Activated CD4-positive, alpha-beta T cell treated with anti-CD3 and anti-CD28 coated beads for 1 hour (primary cell): ENCODE results near the gene HIP1.
"Not testable (repeated sequence)": the region's sequence is repeated elsewhere in the genome, so short reads cannot be mapped to it uniquely, and the experiment has no call there.

Experiments
- DNase-seq: peaks from one replicate; pipeline ENCODE4 v3.0.0-alpha.2; 2020

Gene HIP1

DNA sequence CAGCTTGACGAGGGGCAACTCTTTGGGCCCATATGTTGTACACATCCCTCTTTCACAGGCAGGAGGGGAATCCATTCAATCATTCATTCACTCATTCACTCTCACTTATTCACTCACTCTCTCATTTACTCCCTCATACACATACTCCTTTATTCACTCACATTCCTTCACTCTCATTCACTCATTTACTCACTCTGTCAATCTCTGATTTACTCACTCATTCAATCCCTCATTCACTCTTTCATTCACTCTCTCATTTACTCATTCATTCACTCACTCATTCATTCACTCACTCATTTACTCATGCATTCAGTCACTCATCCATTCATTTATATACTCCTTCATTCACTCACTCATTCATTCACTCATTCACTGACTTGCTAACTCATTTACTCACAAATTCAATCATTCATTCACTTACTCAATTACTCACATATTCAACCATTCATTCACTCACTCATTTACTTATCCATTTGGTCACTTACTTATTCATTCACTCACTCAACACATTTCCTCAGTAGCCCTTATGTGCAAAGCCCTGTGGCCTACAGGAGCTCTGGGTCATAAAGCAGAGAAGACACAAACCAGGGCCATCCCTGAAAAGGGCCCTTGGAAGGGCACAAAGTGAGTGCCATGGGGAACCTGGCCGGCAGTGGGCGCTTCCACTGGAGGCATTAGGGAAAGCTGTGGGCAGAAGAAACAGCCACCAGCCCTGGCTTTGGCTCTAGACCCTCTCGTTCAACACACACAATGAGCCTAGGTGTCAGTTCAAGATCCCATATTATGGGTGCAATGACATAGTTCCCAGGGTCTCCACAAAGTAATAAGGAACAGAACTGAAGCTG lies 26.0 kb downstream of the HIP1 start:
- DNase-seq = no peak

- DNase-seq = no peak
These were observed 26.9 kb downstream of the HIP1 start for GRCh38 chr7:75711656-75712514.

- DNase-seq = no peak
These were observed 27.7 kb downstream of the HIP1 start for GRCh38 chr7:75711076-75711475.

DNA sequence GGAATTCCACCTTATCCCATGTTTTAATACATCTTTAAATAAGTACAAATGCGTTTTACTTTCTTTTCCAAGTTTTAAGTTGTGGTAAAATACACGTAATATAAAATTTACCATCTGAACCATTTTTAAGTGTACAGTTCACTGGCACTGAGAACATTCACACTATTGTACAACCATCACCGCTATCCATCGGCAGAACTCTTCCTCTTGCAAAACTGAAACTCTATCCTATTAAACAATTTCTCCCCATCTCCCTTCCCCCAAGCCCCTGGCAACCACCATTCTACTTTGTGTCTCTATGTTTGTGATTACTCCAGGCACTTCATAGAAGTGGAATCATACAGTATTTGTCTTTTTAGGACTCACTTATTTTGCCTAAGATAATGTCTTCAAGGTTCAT lies 33.8 kb downstream of the HIP1 start:
- no peak for DNase-seq

DNA sequence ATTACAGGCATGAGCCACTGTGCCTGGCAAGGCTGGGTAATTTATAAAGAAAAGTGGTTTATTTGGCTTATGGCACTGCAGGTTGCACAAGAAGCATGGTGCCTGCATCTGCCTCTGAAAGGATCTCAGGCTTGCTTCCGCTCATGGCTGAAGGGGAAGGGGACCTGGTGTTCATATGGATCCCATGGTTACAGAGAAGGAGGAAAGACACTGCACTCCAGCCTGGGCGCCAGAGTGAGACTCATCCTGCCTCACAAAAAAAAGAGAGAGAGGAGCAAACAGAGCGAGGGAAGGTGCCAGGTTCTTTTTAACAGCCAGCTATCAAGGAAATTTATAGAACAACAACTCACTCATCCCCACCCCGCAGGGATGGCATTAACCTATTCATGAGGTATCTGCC lies 36.2 kb downstream of the HIP1 start:
- no peak for DNase-seq

GRCh38 chr7:75699993-75700392 lies 38.7 kb downstream of the HIP1 start:
- DNase-seq = no peak

GRCh38 chr7:75698358-75698757 lies 40.4 kb downstream of the HIP1 start:
- DNase-seq = no peak

DNA sequence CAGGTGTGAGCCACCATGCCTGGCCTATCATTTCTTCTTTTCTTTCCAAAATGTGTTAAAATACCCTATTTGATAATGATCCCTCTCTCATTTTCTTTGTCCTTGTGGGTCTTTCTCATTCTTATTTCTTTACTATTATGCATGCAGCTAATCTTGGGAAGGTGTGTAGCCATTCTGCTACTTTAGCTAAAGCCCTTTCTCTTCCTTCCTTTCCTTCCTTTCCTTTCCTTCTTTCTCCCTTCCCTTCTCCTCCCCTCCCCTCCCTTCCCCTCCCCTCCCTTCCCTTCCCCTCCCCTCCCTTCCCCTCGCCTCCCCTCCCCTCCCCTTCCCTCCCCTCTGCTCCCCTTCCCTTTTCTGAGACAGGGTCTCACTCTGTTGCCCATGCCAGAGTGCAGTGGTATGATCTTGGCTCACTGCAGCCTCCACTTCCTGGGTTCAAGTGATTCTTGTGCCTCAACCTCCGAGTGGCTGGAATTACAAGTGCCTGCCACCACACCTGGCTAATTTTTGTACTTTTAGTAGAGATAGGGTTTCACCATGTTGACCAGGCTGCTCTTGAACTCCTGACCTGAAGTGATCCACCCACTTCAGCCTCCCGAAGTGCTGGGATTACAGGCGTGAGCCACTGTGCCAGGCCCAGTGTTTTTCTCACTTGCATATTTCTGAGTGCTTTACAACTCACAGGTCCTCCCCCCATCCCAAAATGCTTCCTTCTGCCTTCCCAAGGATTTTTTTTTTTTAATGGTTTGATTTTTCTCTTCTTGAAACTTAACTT lies 42.3 kb downstream of the HIP1 start:
- no peak for DNase-seq

DNA sequence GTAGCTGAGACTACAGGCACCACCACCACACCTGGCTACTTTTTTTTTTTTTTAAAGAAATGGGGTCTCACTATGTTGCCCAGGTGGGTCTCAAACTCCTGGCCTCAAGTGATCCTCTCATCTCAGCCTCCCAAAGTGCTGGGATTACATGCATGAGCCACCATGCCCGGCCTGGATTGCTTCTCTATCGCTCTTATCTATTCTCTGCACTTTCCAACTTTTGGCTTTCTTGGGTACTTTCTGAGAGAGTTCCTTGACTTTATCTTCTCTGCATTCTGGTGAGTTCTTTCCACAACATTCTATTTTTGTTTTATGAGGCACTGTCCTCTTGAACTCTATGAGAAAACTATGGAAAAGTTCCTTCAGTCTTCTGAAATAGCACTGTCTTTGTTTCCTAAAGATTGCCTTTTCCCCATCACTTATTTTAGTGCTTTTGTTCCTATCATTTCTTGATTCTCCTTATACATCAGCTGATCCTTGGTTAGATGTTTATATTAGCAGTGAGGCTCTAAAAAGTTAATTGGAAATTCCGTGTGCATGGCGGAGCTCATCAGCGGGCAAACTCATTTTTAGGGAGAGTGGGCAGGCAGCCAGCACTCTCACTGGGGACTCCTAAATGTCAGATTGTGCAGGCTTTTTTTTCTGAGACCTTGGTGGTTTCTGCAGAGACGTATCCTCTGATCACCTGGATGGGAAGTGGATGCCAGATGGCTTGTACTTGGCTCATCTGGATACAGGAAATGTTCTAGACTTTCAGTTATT lies 43.9 kb downstream of the HIP1 start:
- DNase-seq = no peak

GRCh38 chr7:75693668-75694067 lies 45.1 kb downstream of the HIP1 start:
- DNase-seq = not testable (repeated sequence)

- DNase-seq = no peak
These were observed 46.8 kb downstream of the HIP1 start for GRCh38 chr7:75691793-75692543.

GRCh38 chr7:75690121-75690523 lies 48.6 kb downstream of the HIP1 start:
- DNase-seq = no peak

- no peak for DNase-seq
These were observed 49.3 kb downstream of the HIP1 start for GRCh38 chr7:75689246-75690099.

DNA sequence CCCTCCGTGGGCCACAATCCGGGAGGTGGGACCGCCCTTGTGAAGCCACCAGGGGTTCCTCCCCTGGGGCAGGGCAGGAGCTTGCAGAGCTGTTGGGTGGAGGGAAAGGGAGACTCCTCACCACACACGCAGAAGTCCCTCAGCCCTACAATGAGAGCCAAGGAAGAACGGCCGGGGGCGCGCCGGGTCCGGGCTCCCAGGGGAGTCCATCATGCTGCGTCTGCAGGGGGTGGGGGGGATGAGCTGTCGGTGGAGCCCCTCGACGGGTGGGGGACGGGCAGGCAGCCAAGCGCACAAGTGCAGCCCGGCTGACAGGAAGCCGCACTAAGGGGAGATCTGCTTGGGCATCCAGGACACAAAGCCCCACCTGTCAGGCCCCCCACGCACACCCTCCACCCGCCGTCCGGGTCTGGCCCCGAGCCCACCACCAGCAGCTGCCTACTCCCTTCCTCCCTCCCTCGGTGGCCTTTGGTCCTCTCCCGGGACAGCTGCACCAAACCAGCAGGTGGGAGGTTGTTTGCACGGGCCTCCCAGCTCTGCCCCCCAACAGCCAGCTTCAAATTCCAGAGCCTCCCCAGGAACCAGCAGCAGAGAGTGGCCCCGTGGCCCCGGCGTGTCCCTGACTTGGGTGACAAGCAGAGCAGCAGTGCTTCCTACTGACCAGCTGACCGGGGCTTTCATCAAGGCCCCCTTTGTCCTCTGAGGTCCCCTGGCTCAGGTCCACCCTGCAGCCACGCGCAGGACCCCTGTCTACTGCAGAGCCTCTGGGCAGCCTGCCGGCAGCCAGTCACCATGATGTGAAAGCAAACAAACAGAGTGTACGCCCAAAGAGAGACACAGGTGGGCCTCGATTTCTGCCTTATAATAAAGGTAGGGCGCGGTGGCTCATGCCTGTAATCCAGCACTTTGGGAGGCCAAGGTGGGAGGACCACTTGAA lies 50.3 kb downstream of the HIP1 start:
- DNase-seq = no peak

DNA sequence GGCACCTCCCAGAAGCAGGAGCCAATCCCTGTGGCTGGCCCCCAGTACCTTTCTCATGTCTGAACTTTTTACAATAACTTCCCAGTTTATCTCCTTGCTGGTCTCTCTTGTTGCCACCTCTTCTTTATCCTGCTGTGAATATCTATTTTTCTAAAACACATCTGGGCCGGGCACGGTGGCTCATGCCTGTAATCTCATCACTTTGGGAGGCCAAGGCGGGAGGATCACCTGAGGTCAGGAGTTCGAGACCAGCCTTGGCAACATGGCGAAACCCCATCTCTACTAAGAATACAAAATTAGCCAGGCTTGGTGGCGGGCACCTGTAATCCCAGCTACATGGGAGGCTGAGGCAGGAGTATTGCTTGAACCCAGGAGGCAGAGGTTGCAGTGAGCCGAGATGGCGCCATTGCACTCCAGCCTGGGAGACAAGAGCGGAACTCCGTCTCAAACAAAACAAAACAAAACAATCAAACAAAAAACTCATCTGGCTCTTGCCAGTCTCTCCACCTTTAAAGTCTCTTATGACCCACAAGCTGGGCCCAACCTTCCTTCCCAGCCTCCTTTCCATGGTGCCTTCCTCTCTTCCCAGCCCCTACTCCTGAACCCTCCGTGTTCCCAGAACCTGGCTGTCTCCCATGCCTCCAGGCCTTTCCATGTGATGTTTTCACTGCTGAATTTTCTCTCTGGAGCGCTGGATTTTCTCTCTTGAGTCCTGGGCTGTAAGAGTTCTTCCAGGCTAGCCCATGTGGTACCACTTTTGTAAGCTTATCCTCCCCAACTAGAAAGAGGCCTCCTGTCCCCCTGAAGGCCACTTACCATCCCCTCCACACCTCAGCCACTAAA lies 51.3 kb downstream of the HIP1 start:
- DNase-seq = no peak

GRCh38 chr7:75686551-75686950 lies 52.2 kb downstream of the HIP1 start:
- no peak for DNase-seq

DNA sequence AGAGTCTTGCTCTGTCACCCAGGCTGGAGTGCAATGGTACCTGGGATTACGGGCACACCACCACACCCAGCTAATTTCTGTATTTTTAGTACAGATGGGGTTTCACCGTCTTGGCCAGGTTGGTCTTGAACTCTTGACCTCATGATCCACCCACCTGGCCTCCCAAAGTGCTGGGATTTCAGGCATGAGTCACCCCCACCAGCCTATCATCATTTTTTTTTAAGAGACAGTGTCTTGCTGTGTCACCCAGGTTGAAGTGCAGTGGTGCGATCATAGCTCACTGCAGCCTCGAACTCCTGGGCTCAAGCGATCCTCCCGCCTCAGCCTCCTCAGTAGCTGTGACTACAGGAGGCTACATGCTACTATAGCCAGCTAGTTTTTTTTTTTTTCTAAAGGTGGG lies 56.7 kb downstream of the HIP1 start:
- not testable (repeated sequence) for DNase-seq

GRCh38 chr7:75679060-75679459 lies 59.7 kb downstream of the HIP1 start:
- DNase-seq = no peak

DNA sequence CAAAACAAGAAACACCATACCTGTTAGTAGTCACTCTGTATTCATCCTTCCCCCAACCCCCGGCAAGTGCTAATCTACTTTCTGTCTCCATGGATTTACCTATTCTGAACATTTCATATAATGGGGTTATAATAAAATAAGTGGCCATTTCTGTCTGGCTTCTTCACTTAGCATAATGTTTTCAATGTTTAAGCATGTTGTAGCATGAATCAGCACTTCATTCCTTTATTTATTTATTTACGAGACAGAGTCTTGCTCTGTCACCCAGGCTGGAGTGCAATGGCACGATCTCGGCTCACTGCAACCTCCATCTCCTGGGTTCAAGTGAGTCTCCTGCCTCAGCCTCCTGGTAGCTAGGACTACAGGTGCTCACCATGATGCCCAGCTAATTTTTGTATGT lies 69.2 kb downstream of the HIP1 start:
- DNase-seq = no peak
